Trophoblast cell (in vitro differentiated cells and primary cell): ENCODE measurements around the gene UGT1A6.
"Not testable (repeated sequence)": the region's sequence is repeated elsewhere in the genome, so short reads cannot be mapped to it uniquely, and the experiment has no call there.

Experiments used
- DNase-seq, 2 donors: peaks; one replicate each; pipeline ENCODE4 v3.0.0-alpha.2; 2016
- H2AFZ ChIP-seq: 2 replicates; pipeline ENCODE4 v1.6.1; 2013; ENCODE audit warnings: low read length, moderate library complexity, mild to moderate bottlenecking; ENCODE audit not compliant: insufficient read depth, poor library complexity
- H2AK5ac ChIP-seq: 2 replicates; pipeline ENCODE4 v1.6.1; 2013; ENCODE audit warnings: mild to moderate bottlenecking, low read length
- H2BK120ac ChIP-seq: 2 replicates; pipeline ENCODE4 v1.6.1; 2013; ENCODE audit warnings: low read length, mild to moderate bottlenecking, moderate library complexity; ENCODE audit not compliant: insufficient read depth, poor library complexity
- H2BK12ac ChIP-seq: 2 replicates; pipeline ENCODE4 v1.6.1; 2013; ENCODE audit warnings: mild to moderate bottlenecking, low read length, moderate library complexity
- H2BK5ac ChIP-seq: 2 replicates; pipeline ENCODE4 v1.6.1; 2013; ENCODE audit warnings: low read length, low read depth, moderate library complexity, mild to moderate bottlenecking; ENCODE audit not compliant: poor library complexity
- H3K14ac ChIP-seq: 2 replicates; pipeline ENCODE4 v1.6.1; 2013; ENCODE audit warnings: mild to moderate bottlenecking, low read length
- H3K18ac ChIP-seq: 2 replicates; pipeline ENCODE4 v1.6.1; 2013; ENCODE audit warnings: mild to moderate bottlenecking, low read length
- H3K23ac ChIP-seq: 2 replicates; pipeline ENCODE4 v1.6.1; 2013; ENCODE audit warnings: low read length
- H3K27ac ChIP-seq: 2 replicates; pipeline ENCODE4 v1.5.1; 2013; ENCODE audit warnings: low read depth, mild to moderate bottlenecking, inconsistent platforms, low read length, moderate library complexity
- H3K27me3 ChIP-seq: 2 replicates; pipeline ENCODE4 v1.6.1; 2013; ENCODE audit warnings: inconsistent platforms, mild to moderate bottlenecking, low read length, moderate library complexity; ENCODE audit not compliant: insufficient read depth
- H3K36me3 ChIP-seq, 2 experiments: 1 replicate in 1 of 2; 2 replicates in 1 of 2; pipeline ENCODE4 v1.6.1; 2013; ENCODE audit warnings: low read length in 2 of 2, mild to moderate bottlenecking in 2 of 2, moderate library complexity in 1 of 2; ENCODE audit not compliant: insufficient read depth in 2 of 2, control insufficient read depth in 1 of 2
- H3K4ac ChIP-seq: 2 replicates; pipeline ENCODE4 v1.6.1; 2013; ENCODE audit warnings: low read depth, mild to moderate bottlenecking, low read length, moderate library complexity
- H3K4me1 ChIP-seq, 2 experiments: 1 replicate in 1 of 2; 2 replicates in 1 of 2; pipeline ENCODE4 v1.6.1; 2013; ENCODE audit warnings: low read length in 2 of 2, mild to moderate bottlenecking in 2 of 2, moderate library complexity in 1 of 2; ENCODE audit not compliant: insufficient read depth in 2 of 2, control insufficient read depth in 1 of 2
- H3K4me2 ChIP-seq: 2 replicates; pipeline ENCODE4 v1.6.1; 2013; ENCODE audit warnings: inconsistent platforms, mild to moderate bottlenecking, low read length, moderate library complexity
- H3K4me3 ChIP-seq: 2 replicates; pipeline ENCODE4 v1.5.1; 2013; ENCODE audit warnings: mild to moderate bottlenecking, low read depth, low read length, inconsistent platforms
- H3K79me1 ChIP-seq: one replicate; pipeline ENCODE4 v1.6.1; 2013; ENCODE audit warnings: low read length
- H3K79me2 ChIP-seq: 2 replicates; pipeline ENCODE4 v1.6.1; 2013; ENCODE audit warnings: low read length, mild to moderate bottlenecking; ENCODE audit not compliant: control insufficient read depth, insufficient read depth, poor library complexity
- H3K9ac ChIP-seq: 2 replicates; pipeline ENCODE4 v1.6.1; 2013; ENCODE audit warnings: mild to moderate bottlenecking, low read length
- H3K9me3 ChIP-seq: 2 replicates; pipeline ENCODE4 v1.6.1; 2013; ENCODE audit warnings: low read depth, mild to moderate bottlenecking, control low read depth, inconsistent platforms, low read length; ENCODE audit not compliant: insufficient read depth
- H4K12ac ChIP-seq: 2 replicates; pipeline ENCODE4 v1.6.1; 2013; ENCODE audit warnings: low read depth, mild to moderate bottlenecking, low read length, moderate library complexity
- H4K8ac ChIP-seq: 2 replicates; pipeline ENCODE4 v1.6.1; 2013; ENCODE audit warnings: low read depth, mild to moderate bottlenecking, low read length, moderate library complexity
- H4K91ac ChIP-seq: one replicate; pipeline ENCODE4 v1.6.1; 2013; ENCODE audit warnings: low read depth, mild to moderate bottlenecking, low read length, moderate library complexity
- WGBS: extraction: QIAGEN DNeasy Blood & Tissue Kit; methylation state at CpG from one replicate; pipeline ENCODE4 v1.1.7; 2013; ENCODE audit warnings: missing lambda C conversion rate; ENCODE audit not compliant: insufficient read length, insufficient coverage; ENCODE audit errors: extremely low coverage; 5-methylcytosine and 5-hydroxymethylcytosine counted together

The UGT1A6 gene

DNA sequence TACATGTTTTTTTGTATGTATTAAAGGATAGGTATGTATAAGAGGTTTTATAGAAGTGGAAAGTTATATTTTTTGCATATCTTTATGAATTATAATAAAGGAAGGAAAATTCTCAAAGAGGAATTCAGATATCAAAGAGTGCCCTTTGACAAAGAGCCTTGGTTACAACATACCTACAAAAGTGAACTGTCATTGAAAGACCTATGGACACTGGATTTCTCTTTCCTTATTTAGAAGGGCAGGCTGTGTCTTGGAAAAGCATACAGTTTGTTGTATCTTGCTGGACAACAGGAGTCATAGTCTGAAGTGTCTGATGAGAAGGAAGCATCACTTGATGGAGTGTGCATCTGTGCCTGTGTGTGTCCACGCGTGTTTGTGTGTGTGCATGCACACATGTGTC lies 41.3 kb upstream of the UGT1A6 start:
- H2AK5ac ChIP-seq = no peak overlapping the region
- H3K9me3 ChIP-seq = no peaks in the 10 kb centered on the region
- H3K4me1 ChIP-seq = no peaks in the 10 kb centered on the region
- no peak overlapping the region for H2BK12ac ChIP-seq
- H3K4me2 ChIP-seq = no peak overlapping the region
- no peak overlapping the region for H3K9ac ChIP-seq
- H3K4ac ChIP-seq = no peak overlapping the region
- H4K12ac ChIP-seq = no peak overlapping the region
- no peaks in the 10 kb centered on the region for H3K79me1 ChIP-seq
- no peak overlapping the region for H2BK120ac ChIP-seq
- no peaks in the 10 kb centered on the region for H3K79me2 ChIP-seq
- WGBS = no CpG with 5 or more reads among the region's 2 CpGs
- H3K27ac ChIP-seq = no peak overlapping the region
- no peak overlapping the region for H3K23ac ChIP-seq
- H3K4me3 ChIP-seq = no peak overlapping the region
- H3K18ac ChIP-seq = no peak overlapping the region
- no peak overlapping the region for H3K14ac ChIP-seq
- H3K36me3 ChIP-seq = no peaks in the 10 kb centered on the region
- no peak overlapping the region for H2AFZ ChIP-seq
- no peak overlapping the region for H2BK5ac ChIP-seq
- H4K91ac ChIP-seq = no peak overlapping the region
- DNase-seq = no peak
- no peak overlapping the region for H4K8ac ChIP-seq
- no peaks in the 10 kb centered on the region for H3K27me3 ChIP-seq

DNA sequence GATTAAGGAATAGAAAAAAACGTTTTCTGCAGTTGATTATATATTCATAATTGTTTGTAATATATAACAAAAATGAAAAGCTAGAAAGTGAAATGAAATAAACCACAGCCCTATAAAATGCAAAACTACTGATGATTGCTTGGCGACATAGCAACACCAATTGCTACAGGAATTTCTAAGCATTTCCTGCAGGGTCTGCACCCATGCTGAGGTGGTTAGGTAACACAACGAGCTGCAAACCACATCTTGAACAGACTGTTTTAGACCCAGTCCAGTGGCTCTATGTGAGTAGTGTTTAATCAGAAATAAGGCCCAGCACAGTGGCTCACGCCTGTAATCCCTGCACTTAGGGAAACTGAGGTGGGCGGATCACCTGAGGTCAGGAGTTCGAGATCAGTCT lies 38.2 kb upstream of the UGT1A6 start:
- no peak overlapping the region for H3K9ac ChIP-seq
- no peak overlapping the region for H3K4me3 ChIP-seq
- no peak overlapping the region for H3K4ac ChIP-seq
- H2BK5ac ChIP-seq = no peak overlapping the region
- H3K4me2 ChIP-seq = no peak overlapping the region
- no peak overlapping the region for H3K27ac ChIP-seq
- H3K23ac ChIP-seq = no peak overlapping the region
- DNase-seq = no peak
- no peak overlapping the region for H4K8ac ChIP-seq
- no peak overlapping the region for H4K12ac ChIP-seq
- H3K4me1 ChIP-seq = no peaks in the 10 kb centered on the region
- no peaks in the 10 kb centered on the region for H3K79me1 ChIP-seq
- no peak overlapping the region for H4K91ac ChIP-seq
- no peaks in the 10 kb centered on the region for H3K79me2 ChIP-seq
- H3K9me3 ChIP-seq = no peaks in the 10 kb centered on the region
- no peaks in the 10 kb centered on the region for H3K27me3 ChIP-seq
- no peak overlapping the region for H3K14ac ChIP-seq
- no peak overlapping the region for H2AFZ ChIP-seq
- no peak overlapping the region for H3K18ac ChIP-seq
- no peak overlapping the region for H2BK120ac ChIP-seq
- H2BK12ac ChIP-seq = no peak overlapping the region
- H2AK5ac ChIP-seq = no peak overlapping the region
- WGBS = no CpG with 5 or more reads among the region's 6 CpGs
- H3K36me3 ChIP-seq = no peaks in the 10 kb centered on the region

- H3K4me1 ChIP-seq = no peaks in the 10 kb centered on the region
- no peaks in the 10 kb centered on the region for H3K27me3 ChIP-seq
- H3K9me3 ChIP-seq = no peaks in the 10 kb centered on the region
- H3K79me1 ChIP-seq = no peaks in the 10 kb centered on the region
- H3K14ac ChIP-seq = no peak overlapping the region
- no peak overlapping the region for H3K27ac ChIP-seq
- H3K9ac ChIP-seq = no peak overlapping the region
- H3K4me3 ChIP-seq = no peak overlapping the region
- H3K4ac ChIP-seq = no peak overlapping the region
- no peak overlapping the region for H3K18ac ChIP-seq
- no peak overlapping the region for H4K91ac ChIP-seq
- H3K23ac ChIP-seq = no peak overlapping the region
- H3K36me3 ChIP-seq = no peaks in the 10 kb centered on the region
- H3K4me2 ChIP-seq = no peak overlapping the region
- H4K8ac ChIP-seq = no peak overlapping the region
- no peaks in the 10 kb centered on the region for H3K79me2 ChIP-seq
- no peak overlapping the region for H2BK12ac ChIP-seq
- no peak overlapping the region for H2BK120ac ChIP-seq
- no CpG with 5 or more reads among the region's 1 CpG for WGBS
- DNase-seq = no peak
- no peak overlapping the region for H2BK5ac ChIP-seq
- H2AFZ ChIP-seq = no peak overlapping the region
- no peak overlapping the region for H2AK5ac ChIP-seq
- H4K12ac ChIP-seq = no peak overlapping the region
These were observed 37.6 kb upstream of the UGT1A6 start for GRCh38 chr2:233655043-233655442.

GRCh38 chr2:233655943-233656342 lies 36.7 kb upstream of the UGT1A6 start:
- not testable (repeated sequence) for H3K36me3 ChIP-seq, H2AK5ac ChIP-seq, H4K91ac ChIP-seq, H3K9ac ChIP-seq, H2AFZ ChIP-seq, H3K14ac ChIP-seq, H3K4me1 ChIP-seq, H2BK12ac ChIP-seq, H4K12ac ChIP-seq, H3K4me3 ChIP-seq, H3K4ac ChIP-seq, H3K27ac ChIP-seq, H3K23ac ChIP-seq, H4K8ac ChIP-seq, H2BK5ac ChIP-seq, H3K79me2 ChIP-seq, H3K27me3 ChIP-seq, H3K9me3 ChIP-seq, H2BK120ac ChIP-seq, H3K79me1 ChIP-seq, H3K4me2 ChIP-seq, DNase-seq, H3K18ac ChIP-seq
- WGBS = no CpG with 5 or more reads among the region's 3 CpGs
